SHP77 (cell line): ENCODE measurements around the gene KAZN.

Source experiments
- DNase-seq, 2 experiments: peaks; one replicate each; lab custom pipeline; 2025; lab: John Stamatoyannopoulos, UW

KAZN gene

GRCh38 chr1:15094719-15095495, 496.4 kb downstream of the KAZN start:
- no peak for DNase-seq

GRCh38 chr1:15095496-15095875, 497.0 kb downstream of the KAZN start:
- DNase-seq: no peak

- no peak for DNase-seq
Observed at GRCh38 chr1:15096293-15096692, 497.8 kb downstream of the KAZN start.

GRCh38 chr1:15098176-15099125, 500.0 kb downstream of the KAZN start:
- no peak for DNase-seq

GRCh38 chr1:15099441-15100120, 501.1 kb downstream of the KAZN start:
- no peak for DNase-seq

- DNase-seq: peak; percentile 23 to 30
Observed at GRCh38 chr1:15100121-15100879, 501.8 kb downstream of the KAZN start.

GRCh38 chr1:15100880-15101760, 502.6 kb downstream of the KAZN start:
- DNase-seq: no peak

GRCh38 chr1:15101801-15102200, 503.3 kb downstream of the KAZN start:
- no peak for DNase-seq

- no peak for DNase-seq
Observed at GRCh38 chr1:15102646-15103045, 504.2 kb downstream of the KAZN start.

GRCh38 chr1:15103211-15103610, 504.7 kb downstream of the KAZN start:
- no peak for DNase-seq

- DNase-seq: no peak
Observed at GRCh38 chr1:15103906-15104305, 505.4 kb downstream of the KAZN start.

- DNase-seq: no peak
Observed at GRCh38 chr1:15104768-15105167, 506.3 kb downstream of the KAZN start.

GRCh38 chr1:15106608-15107007, 508.1 kb downstream of the KAZN start:
- no peak for DNase-seq

GRCh38 chr1:15107058-15107687, 508.7 kb downstream of the KAZN start:
- no peak for DNase-seq

GRCh38 chr1:15107911-15108310, 509.4 kb downstream of the KAZN start:
- no peak for DNase-seq

- no peak for DNase-seq
Observed at GRCh38 chr1:15110128-15110866, 511.8 kb downstream of the KAZN start.

GRCh38 chr1:15110867-15111230, 512.4 kb downstream of the KAZN start:
- DNase-seq: no peak

- no peak for DNase-seq
Observed at GRCh38 chr1:15113146-15113545, 514.7 kb downstream of the KAZN start.

- DNase-seq: no peak
Observed at GRCh38 chr1:15114884-15115283, 516.4 kb downstream of the KAZN start.
